Lower leg skin (tissue), 4 donors: ENCODE measurements around the gene NNT. TPM values are rescaled to one million over a fixed set of nuclear protein-coding genes. Genes with fewer than 3 reads are reported as not detected.

Experiments used
- DNase-seq, 2 donors: peaks; one replicate each; pipeline ENCODE4 v3.0.0-alpha.2; 2019; ENCODE audit warnings: low spot score in 2 of 2
- H3K4me3 ChIP-seq: fragments of 200-600 bp; sonication (generic); 2 replicates; pipeline ENCODE4 v1.5.1; 2017; ENCODE audit warnings: mild to moderate bottlenecking, low read depth; ENCODE audit not compliant: poor library complexity, severe bottlenecking
- CTCF ChIP-seq, 3 donors: fragments of 450-650 bp; IDR thresholded peaks; one replicate each; pipeline ENCODE4 v1.5.1; 2016; ENCODE audit warnings: antibody characterized with exemption in 3 of 3, mild to moderate bottlenecking in 3 of 3, moderate library complexity in 2 of 3
- POLR2A ChIP-seq, 2 donors: fragments of 450-650 bp; IDR thresholded peaks; one replicate each; pipeline ENCODE4 v1.6.1; 2016 to 2017; ENCODE audit warnings: antibody characterized with exemption in 2 of 2, mild to moderate bottlenecking in 1 of 2, moderate library complexity in 1 of 2
- WGBS, 2 donors: methylation state at CpG; one replicate each; pipeline ENCODE4 v1.1.5; 2018; 5-methylcytosine and 5-hydroxymethylcytosine counted together
- intact Hi-C: fragments of 100-400 bp; cut with DNase I; formaldehyde crosslinking; loops from one replicate; pipeline ENCODE4 v1.15.0; 2023; ENCODE audit warnings: low total_unique reads
- total RNA-seq, 4 donors: library from RNA; depleted of rRNA; stranded (reverse); fragments of >200 nt; gene quantifications; one replicate each; pipeline ENCODE4 v1.1.0, GENCODE V29; 2016

NNT gene
- total RNA-seq, 4 donors from 2014 or later: 24.2 to 34.2 (median 27.7) TPM

DNA sequence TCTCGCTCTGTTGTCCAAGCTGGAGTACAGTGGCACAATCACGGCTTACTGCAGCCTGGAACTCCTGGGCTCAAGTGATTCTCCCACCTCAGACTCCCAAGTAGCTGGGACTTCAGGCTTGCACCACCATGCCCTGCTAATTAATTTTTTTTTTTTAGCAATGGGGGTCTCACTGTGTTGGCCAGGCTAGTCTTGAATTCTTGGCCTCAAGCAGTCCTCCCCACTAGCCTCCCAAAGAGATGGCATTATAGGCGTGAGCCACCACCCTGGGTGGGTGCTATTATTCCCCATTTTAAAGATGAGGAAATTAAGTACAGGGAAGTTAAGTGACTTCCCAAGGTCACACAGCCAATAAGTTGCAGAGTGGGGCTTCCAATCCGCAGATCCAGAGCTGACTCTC, 1.7 kb downstream of the NNT start:
- WGBS, 2 donors: 96% methylated on average over 4 of the region's 4 CpGs
- no peak overlapping the region for H3K4me3 ChIP-seq
- intact Hi-C loops: no loop called here
- DNase-seq: no peak
- no peak for TF ChIP-seq POLR2A (IDR thresholded peaks at IDR 0.05)
- TF ChIP-seq CTCF (IDR thresholded peaks at IDR 0.05): no peak

GRCh38 chr5:43606351-43606750, 3.4 kb downstream of the NNT start:
- no peak overlapping the region for H3K4me3 ChIP-seq
- intact Hi-C loops: no loop called here
- no peak for TF ChIP-seq CTCF (IDR thresholded peaks at IDR 0.05)
- no peak for TF ChIP-seq POLR2A (IDR thresholded peaks at IDR 0.05)
- 34 to 51% methylated on average over 3 of the region's 3 CpGs for WGBS, 2 donors
- no peak for DNase-seq

DNA sequence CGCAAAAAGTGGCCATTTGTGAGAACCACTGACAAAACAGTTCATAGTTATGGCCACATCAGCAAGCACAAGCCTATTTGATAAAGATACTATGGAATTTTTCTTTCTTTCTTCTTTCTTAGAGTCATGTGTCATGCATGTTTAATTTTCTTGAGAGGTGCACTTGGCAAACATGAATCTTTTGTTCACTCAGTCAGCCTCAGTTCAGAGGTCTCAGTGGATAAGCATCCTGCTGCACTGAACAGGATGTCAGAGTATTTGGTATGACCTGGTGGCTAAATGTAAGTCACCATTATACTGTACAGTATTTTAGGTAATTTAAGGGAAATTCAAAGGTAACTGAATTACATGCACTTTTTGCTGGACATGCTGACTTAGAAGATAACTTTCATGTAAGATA, 5.4 kb downstream of the NNT start:
- WGBS, 2 donors: 100% methylated on average over 1 of the region's 1 CpG

DNA sequence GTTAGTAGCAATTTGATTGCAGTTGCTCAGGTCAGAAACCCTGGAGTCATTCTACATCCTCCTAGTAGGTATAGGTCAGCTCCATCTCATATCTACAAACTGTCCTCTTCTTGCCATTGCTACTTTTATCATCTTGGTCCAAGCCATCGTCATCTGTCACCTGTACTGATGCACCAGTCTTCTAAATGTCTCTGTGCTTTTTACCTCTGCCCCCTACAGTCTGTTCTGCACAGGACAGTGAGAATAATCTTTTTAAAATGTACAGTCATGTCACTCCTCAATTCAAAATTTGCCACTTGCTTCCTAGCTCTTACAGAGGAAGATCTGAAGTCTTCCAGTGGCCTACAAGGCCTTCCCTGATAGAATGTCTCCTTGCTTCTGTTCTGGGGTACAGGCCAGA, 6.8 kb downstream of the NNT start:
- TF ChIP-seq CTCF (IDR thresholded peaks at IDR 0.05): no peak
- no peak for TF ChIP-seq POLR2A (IDR thresholded peaks at IDR 0.05)
- 94 to 100% methylated on average over 1 of the region's 1 CpG for WGBS, 2 donors
- H3K4me3 ChIP-seq: no peak overlapping the region
- intact Hi-C loops: no loop called here
- no peak for DNase-seq

More for the DNA sequence above, 5.4 kb downstream of the NNT start:
- no peak for DNase-seq
- no peak overlapping the region for H3K4me3 ChIP-seq
- intact Hi-C loops: no loop called here
- TF ChIP-seq POLR2A (IDR thresholded peaks at IDR 0.05) (no peak), CTCF (IDR thresholded peaks at IDR 0.05) (no peak)

DNA sequence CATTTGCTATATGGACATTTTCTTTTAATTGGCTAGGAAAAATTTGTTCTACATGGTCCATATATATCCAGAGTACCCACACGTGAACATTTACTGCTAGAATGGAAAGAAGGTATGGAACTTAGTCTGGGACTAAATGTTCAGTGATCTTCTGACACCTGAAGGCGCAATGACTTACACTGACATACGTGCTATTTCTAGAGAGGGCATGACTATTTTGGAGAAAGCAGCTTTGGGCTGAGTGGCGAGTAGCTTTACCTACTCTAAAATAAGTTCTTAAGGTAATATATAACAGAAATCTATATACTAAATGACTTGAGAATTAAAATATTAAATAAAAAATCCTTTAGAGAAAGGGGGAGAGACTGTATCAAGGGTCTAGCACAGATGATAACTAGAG, 10.4 kb downstream of the NNT start:
- TF ChIP-seq CTCF (IDR thresholded peaks at IDR 0.05) (no peak), POLR2A (IDR thresholded peaks at IDR 0.05) (no peak)
- H3K4me3 ChIP-seq: no peak overlapping the region
- 96 to 99% methylated on average over 4 of the region's 4 CpGs for WGBS, 2 donors
- intact Hi-C loops: no loop called here
- DNase-seq: no peak

DNA sequence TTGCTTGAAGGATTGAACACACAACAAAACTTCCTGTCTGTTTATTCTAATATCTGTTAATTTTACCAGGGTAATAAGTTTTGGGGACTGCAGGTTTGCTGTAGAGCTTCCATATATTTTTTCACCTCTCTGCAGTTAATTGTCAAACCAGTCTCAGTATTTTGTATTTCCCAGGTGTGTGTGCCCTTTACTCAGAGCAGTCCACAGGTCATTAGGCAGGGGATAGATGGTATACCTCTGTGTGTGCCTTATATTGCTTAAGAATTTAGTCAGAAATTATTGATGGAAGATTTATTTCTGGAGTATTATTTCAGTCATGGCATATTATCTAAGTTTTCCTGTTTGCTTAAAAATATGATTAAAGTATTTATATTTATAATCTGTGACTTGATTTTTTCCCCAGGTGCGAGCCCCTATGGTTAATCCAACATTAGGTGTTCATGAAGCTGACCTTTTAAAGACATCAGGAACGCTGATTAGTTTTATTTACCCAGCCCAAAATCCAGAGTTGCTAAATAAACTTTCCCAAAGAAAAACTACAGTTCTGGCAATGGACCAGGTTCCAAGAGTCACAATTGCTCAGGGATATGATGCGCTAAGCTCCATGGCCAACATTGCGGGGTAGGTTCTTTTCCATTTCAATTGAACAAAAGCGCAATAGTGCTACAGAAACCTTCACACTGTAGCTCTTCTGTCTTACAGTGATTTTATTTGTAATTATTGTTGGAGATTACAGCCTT, 12.6 kb downstream of the NNT start:
- no peak for DNase-seq
- intact Hi-C loops: no loop called here
- TF ChIP-seq POLR2A (IDR thresholded peaks at IDR 0.05) (no peak), CTCF (IDR thresholded peaks at IDR 0.05) (no peak)
- H3K4me3 ChIP-seq: no peak overlapping the region
- WGBS, 2 donors: 95 to 96% methylated on average over 5 of the region's 5 CpGs
